ENCODE measurements around the gene FCHSD1. TPM values are rescaled to one million over a fixed set of nuclear protein-coding genes. Genes with fewer than 3 reads are reported as not detected.

Gene FCHSD1
- total and polyA plus RNA-seq, 10 of the 15 experiments (the other 5 are each of a cell fraction or from before 2014, with no cell fraction given) = 0.97 to 22.8 (median 10.7) TPM

- TF ChIP-seq NKRF (conservative IDR thresholded peaks at IDR 0.05) = no peak; the same call in 1 of the 2 replicates
- no peak for TF ChIP-seq HSF1 (IDR thresholded peaks at IDR 0.05; ENCODE audit: low read depth, low read length)
- TF ChIP-seq USF2 (IDR thresholded peaks at IDR 0.05; ENCODE audit: borderline replicate concordance, low read depth, low read length) = peak; percentile 35; the same call in 1 of the 2 replicates
- 0 out of 2 replicates have a peak, but pooled peaks have one; percentile 49 for TF ChIP-seq CHD2 (IDR thresholded peaks at IDR 0.05; ENCODE audit: borderline replicate concordance, low read depth, low read length)
- TF ChIP-seq ZNF592 (IDR thresholded peaks at IDR 0.05) = no peak
- TF ChIP-seq CREB1 (IDR thresholded peaks at IDR 0.05; ENCODE audit: low read depth) = peak; percentile 80
- peak; percentile 76 for TF ChIP-seq SPI1 (IDR thresholded peaks at IDR 0.05; ENCODE audit: borderline replicate concordance, insufficient read depth, low read depth, low read length)
- TF ChIP-seq SRF (IDR thresholded peaks at IDR 0.05; ENCODE audit: low read depth in 2 of 2, low read length in 2 of 2) = no peak
- no peak for TF ChIP-seq IRF3 (IDR thresholded peaks at IDR 0.05)
- peak; percentile 95 for TF ChIP-seq ATF7 (IDR thresholded peaks at IDR 0.05; ENCODE audit: low read depth)
- no peak for TF ChIP-seq POLR2AphosphoS2 (IDR thresholded peaks at IDR 0.05; ENCODE audit: low read depth, low read length)
- TF ChIP-seq KLF5 (IDR thresholded peaks at IDR 0.05; ENCODE audit: partially characterized antibody) = no peak
- TF ChIP-seq ZNF384 (IDR thresholded peaks at IDR 0.05; ENCODE audit: borderline replicate concordance, low read depth, low read length) = no peak
- TF ChIP-seq PML (IDR thresholded peaks at IDR 0.05; ENCODE audit: low read length) = 0 out of 2 replicates have a peak, but pooled peaks have one; percentile 28
- peak; percentile 63 for TF ChIP-seq IRF4 (IDR thresholded peaks at IDR 0.05; ENCODE audit: low read depth, low read length)
- peak; percentile 60 for TF ChIP-seq BCL3 (IDR thresholded peaks at IDR 0.05; ENCODE audit: borderline replicate concordance, insufficient read depth, low read depth, low read length, poor library complexity, severe bottlenecking)
- no peak for TF ChIP-seq BRCA1 (IDR thresholded peaks at IDR 0.05; ENCODE audit: low read depth, low read length)
These were observed 45.5 kb downstream of the FCHSD1 start (continued) for GRCh38 chr5:141605523-141606277.
